Panc1 (cell line): ENCODE results near the gene ATP5MC2.

Experiments used
- SIN3A ChIP-seq: IDR thresholded peaks from 2 replicates; pipeline ENCODE4 v1.6.1; 2012; ENCODE audit warnings: low read depth, mild to moderate bottlenecking, low read length, moderate library complexity, borderline replicate concordance; ENCODE audit not compliant: insufficient read depth
- TCF7L2 ChIP-seq: IDR thresholded peaks from 2 replicates; pipeline ENCODE4 v1.6.1; 2011; ENCODE audit warnings: mild to moderate bottlenecking, low read depth, low read length, inconsistent platforms
- TF ChIP-seq, protein P1 (sequence below): fragments of 450-650 bp; IDR thresholded peaks from 2 replicates; pipeline ENCODE4 v1.5.1; 2017; ENCODE audit warnings: mild to moderate bottlenecking

DNA sequence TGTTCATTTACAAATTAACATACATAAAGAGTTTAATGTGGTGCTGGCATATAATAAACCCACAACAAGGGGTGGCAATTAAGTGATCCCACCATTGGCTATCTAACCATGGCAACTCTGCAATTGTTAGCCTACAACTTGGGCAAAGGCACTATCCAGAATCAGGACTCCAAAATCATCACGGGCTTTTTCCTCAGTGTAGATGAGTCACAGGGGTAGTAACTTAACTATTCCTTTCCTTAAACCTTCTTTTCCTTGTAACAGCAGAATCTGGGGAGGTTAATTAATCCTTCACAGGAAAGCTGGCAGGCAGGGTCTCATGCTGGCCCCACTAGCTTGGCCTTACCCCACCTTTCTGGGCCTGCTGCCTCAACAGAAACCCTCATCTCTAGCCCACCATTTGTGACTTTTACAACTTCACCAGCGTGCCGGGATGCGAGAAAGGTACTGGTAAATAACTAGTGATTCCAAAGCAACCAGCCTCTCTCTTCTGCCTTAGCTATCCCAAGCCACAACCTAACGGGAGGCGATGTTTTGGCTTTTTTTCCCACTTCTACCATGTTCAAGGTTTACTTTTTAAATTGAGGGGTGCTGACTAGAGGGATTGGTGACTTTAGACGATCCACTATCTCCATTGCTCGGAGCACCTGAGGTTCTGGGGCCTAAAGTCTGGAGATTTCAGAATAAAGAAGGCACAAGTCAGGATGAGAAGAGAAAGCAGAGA lies 744 bp downstream of the ATP5MC2 start:
- TF ChIP-seq, protein P1, sequence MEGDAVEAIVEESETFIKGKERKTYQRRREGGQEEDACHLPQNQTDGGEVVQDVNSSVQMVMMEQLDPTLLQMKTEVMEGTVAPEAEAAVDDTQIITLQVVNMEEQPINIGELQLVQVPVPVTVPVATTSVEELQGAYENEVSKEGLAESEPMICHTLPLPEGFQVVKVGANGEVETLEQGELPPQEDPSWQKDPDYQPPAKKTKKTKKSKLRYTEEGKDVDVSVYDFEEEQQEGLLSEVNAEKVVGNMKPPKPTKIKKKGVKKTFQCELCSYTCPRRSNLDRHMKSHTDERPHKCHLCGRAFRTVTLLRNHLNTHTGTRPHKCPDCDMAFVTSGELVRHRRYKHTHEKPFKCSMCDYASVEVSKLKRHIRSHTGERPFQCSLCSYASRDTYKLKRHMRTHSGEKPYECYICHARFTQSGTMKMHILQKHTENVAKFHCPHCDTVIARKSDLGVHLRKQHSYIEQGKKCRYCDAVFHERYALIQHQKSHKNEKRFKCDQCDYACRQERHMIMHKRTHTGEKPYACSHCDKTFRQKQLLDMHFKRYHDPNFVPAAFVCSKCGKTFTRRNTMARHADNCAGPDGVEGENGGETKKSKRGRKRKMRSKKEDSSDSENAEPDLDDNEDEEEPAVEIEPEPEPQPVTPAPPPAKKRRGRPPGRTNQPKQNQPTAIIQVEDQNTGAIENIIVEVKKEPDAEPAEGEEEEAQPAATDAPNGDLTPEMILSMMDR = no peak
- no peak for TF ChIP-seq TCF7L2
- TF ChIP-seq SIN3A = no peak
